ENCODE results near the gene SNRPA.
"Not testable (repeated sequence)": the region's sequence is repeated elsewhere in the genome, so short reads cannot be mapped to it uniquely, and the experiment has no call there.

Gene SNRPA

DNA sequence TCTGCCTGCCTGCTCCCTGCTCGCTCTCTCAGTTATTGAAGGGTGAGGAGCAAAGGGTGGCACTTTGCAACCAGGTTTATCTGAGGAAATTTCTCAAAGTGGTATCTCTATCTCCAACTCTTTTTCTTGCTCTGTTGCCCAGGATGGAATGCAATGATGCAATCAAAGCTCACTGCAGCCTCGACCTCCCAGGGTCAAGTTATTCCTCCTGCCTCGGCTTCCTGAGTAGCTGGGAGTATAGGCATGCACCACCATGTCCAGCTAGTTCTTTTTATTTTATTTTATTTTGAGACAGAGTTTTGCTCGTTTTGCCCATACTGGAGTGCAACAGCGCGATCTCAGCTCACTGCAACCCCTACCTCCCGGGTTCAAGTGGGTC, 5.6 kb upstream of the SNRPA start:
- DNase-seq (ENCODE audit: low read depth): peak; percentile 16

DNA sequence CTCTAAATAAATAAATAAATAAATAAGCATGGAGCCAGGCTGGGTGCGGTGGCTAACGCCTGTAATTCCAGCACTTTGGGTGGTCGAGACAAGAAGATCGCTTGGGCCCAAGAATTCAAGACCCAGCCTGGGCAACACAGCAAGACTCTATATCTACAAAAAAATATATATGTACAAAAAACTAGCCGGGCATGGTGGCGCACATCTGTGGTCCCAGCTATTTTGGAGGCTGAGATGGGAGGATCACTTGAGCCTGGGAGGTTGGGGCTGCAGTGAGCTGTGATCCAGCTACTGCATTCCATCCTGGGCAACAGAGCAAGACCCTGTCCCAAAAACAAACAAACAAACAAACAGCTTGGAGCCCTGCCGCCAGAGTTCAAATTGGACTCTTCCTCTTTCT, 3.5 kb upstream of the SNRPA start:
- no peak for DNase-seq (ENCODE audit: low read depth)

DNA sequence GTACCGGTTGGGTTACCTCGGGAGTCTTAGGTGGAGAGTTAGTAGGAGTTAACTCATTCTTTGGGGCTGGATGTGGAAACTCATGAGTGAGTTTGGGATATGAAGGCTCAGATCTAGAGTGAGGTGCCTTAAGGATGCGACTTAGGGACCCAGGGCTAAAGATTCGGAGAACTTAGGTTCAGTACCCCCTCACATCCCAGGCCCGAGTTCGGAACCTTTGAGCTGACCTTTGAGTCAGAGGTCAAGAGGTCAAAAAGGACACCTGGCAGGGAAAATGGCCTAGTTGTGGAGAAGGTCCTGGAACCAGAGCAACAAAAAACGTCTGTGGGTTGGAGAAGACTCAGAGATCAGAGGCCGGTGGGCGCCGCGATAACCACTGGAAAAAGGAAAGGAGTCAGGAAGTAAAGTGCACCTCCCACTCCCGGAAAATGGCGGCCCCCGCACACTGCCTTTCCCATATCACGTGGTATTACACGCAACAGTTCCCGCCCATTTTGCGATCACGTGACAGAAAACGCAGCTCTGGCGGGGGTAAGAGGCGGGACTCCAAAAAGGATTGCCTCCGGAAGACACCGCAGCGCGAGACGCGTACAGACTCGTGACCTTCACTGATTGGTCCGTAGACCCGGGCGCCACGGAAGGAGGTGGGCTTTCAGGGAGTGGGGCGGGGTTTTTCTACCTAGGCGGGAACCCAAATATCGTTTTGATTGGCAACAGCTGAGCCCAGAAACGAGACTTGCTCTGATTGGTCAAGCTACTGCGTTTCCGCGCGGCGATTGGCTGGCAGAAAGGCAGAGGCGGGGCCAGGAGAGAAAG, 737 bp upstream of the SNRPA start, which contains the start of gene ACTMAP:
Gene ACTMAP, minus strand, starts transcription at position 420 of the 816 bp plus-strand sequence. CDS start 674 bp downstream, outside the sequence.
- DNase-seq (ENCODE audit: low read depth): peak; percentile 99

DNA sequence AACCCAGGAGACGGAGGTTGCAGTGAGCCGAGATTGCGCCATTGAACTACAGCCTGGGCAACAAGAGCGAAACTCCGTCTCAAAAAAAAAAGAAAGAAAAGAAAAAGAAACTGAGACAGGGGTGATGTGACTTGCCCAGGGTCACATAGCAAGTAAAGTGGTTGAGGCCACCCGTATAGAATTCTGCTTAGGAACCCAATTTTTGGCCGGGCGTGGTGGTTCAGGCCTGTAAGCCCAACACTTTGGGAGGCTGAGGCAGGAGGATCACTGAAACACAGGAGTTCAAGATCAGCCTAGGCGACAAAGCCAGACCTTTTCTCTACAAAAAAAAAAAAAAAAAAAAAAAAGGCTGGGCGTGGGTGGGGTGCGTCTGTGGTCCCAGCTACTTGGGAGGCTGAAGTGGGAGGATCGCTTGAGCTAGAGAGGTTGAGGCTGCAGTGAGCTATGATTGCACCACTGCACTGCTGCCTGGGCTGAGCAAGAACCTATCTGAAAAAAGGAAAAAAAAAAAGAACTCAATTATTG, 1.3 kb downstream of the SNRPA start:
- no peak for DNase-seq (ENCODE audit: low read depth)

DNA sequence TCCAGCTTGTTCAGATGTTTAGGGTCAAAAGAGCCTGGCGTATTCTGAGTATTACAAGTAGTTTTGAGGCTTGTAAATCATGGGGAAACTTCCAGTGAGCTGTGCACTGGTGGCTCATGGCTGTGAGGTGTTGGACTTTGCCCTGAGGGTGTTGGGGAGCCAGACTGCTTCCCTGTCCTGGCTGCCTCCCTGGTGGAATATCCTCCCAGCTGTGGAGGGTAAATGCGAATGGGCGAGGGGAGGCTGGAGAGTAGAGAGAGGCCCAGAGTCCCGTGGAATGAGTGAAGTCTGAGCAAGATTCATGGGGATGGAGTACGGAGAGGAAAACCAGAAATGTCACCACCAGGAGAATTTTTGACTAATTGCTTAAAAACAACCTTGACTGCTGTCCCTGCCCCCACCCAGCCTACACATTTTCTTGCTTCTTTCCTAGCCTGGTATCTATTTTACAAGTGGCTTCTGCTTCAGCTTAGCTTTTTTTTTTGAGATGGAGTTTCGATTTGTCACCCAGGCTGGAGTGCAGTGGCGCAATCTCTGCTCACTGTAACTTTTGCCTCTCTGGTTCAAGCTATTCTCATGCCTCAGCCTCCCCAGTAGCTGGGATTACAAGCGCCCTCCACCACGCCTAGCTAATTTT, 3.7 kb downstream of the SNRPA start:
- no peak for DNase-seq (ENCODE audit: low read depth)

DNA sequence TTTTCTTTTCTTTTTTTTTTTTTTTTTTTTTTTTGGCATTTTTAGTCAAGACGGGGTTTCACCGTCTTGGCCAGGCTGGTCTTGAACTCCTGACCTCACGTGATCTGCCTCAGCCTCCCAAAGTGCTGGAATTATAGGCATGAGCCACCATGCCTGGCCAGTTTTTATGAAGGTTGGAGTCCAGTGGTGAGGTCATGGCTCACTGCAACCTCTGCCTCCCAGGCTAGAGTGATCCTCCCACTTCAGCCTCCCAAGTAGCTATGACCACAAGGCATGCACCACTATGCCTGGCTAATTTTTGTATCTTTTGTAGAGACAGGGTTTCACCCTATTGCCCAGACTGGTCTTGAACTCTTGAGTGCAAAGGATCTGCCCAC, 4.2 kb downstream of the SNRPA start:
- DNase-seq (ENCODE audit: low read depth): no peak

DNA sequence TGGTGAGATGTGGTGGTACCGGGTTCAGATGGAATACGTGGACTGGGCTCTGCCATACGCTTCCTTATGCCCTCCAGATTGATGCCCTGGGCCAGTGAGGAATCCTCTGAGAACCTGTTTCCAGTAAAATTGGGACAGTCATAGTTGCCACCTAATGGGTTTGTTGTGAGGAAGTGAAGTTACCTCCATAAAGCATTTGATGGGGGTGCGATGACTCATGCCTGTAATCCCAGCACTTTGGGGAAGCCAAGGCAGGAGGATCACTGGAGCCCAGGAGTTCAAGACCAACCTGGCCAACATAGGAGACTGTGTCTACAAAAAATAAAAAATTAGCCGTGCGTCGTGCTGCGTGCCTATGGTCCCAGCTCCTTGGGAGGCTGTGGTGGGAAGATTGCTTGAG, 4.8 kb downstream of the SNRPA start:
- no peak for DNase-seq (ENCODE audit: low read depth)

DNA sequence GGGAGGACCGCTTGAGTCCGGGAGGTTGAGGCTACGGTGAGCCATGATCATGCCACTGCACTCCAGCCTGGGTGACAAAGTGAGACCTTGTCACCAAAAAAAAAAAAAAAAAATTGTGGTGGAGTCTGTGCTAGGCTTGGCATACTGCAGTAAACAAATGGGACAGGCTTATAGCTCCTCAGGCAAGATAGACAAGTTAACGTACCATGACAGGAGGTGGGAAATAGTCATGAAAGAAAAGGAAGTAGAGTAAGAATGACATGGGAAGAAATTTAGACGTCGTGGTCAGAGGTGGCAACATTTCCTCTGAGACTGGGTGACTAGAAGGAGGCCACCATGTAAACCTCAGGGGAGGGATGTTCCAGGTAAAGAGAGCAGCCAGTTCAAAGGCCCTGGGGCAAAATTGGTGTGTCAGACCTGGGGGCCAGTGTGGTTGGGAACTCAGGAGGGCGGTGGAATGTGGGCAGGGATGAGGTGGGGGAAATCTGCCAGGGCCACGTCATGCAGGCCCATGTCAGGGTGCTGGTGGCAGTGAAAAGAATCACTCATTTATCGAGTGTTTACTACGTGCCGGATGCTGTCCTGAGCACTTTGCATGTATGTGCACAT, 5.6 kb downstream of the SNRPA start:
- no peak for DNase-seq (ENCODE audit: low read depth)

DNA sequence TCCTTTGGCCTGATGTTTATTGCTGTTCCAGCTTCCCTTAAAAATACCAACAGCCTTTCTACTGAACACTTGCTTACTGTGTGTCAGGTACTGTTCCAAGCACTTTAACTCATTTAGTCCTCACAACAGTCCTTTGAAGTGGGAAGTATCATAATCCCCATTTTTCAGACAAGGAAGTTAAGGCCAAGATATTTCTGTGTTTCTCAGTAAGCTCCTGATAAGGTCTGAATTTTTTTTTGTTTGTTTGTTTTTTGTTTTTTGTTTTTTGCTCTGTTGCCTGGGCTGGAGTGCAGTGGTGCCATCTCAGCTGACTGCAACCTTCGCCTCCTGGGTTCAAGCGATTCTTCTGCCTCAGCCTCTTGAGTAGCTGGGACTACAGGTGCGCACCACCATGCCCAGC, 7.5 kb downstream of the SNRPA start:
- no peak for DNase-seq (ENCODE audit: low read depth)

DNA sequence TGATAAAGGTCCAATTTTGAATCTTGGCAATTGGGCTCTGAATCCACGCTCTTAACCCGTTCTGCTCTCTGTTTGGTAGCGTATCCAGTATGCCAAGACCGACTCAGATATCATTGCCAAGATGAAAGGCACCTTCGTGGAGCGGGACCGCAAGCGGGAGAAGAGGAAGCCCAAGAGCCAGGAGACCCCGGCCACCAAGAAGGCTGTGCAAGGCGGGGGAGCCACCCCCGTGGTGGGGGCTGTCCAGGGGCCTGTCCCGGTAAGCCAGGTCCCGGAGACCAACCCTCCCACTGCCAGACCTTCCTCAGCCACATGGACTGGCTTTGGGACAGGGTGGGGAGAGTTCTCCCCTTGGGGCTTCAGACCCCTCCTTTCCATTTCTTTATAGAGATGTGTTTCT, 8.3 kb downstream of the SNRPA start:
- no peak for DNase-seq (ENCODE audit: low read depth)

DNA sequence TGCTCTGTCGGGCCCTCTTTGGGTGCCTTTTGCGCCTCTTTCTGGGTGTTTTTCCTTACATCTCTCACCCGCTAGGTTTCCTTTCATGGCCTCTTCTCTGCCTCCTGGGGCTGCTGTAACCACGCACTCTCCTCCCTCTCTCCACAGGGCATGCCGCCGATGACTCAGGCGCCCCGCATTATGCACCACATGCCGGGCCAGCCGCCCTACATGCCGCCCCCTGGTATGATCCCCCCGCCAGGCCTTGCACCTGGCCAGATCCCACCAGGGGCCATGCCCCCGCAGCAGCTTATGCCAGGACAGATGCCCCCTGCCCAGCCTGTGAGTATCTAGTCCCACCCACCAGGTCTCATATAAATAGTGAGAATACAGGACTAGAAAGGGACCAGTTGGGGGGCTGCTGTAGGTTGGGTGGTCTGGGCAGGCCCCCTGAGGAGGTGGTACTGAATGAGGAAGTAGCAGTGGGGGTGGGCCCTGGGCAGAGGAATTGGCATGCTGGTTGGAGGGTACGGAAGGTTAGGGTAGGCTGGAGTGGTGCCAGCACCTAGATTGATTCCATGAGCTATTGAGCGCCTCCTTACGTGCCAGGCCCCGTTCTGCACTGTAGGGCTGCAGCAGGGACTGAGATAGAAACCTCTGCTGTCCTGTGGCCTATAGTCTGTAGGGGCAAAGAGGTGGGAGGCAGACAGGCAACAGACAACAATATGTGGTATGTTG, 11.9 kb downstream of the SNRPA start:
- no peak for DNase-seq (ENCODE audit: low read depth)

DNA sequence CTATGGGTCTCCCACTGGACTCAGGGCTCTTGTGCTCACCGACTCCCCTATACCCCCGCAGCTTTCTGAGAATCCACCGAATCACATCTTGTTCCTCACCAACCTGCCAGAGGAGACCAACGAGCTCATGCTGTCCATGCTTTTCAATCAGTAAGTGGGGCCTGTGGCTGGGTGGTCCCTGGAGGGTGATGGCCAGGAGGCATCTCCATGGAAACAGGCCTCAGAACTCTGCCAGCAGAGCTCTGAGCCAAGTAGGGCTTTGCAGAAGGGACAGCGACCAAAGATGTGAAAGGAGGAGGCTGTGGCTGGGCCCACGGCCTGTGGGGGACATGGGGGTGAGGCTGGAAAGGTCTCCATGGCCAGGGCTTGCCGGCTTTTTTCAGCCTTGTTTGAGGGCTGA, 12.5 kb downstream of the SNRPA start:
- DNase-seq (ENCODE audit: low read depth): no peak

DNA sequence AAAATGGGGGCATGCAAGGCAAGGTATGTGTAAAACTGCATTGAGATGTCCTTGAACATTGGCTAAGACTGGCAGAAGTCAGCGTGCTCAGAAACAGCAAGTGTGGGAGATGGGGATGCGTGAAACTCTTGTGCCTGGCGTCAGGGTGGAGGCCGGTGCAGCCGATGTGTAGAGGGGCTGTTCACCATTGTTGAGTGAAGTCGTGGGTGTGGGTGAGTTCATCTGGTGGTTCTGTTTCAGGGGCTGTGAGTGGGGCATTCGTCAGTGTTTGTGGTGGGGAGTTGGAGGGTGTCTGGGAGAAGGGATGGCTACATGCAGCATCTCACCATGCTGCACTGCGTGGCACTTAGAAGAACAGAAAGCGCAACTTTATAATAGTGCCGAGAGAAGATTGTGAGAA, 13.0 kb downstream of the SNRPA start:
- DNase-seq (ENCODE audit: low read depth): no peak

DNA sequence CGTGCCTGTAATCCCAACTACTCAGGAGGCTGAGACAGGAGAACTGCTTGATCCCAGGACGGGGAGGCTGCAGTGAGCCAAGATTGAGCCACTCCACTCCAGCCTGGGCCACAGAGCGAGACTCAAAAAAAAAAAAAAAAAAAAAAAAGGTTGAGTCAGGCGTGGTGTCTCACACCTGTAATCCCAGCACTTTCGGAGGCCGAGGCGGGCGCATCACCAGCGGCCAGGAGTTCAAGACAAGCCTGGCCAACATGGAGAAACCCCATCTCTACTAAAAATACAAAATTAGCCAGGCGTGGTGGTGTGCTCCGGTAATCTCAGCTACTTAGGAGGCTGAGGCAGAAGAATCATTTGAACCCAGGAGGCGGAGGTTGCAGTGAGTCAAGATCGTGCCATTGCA, 15.4 kb downstream of the SNRPA start:
- DNase-seq (ENCODE audit: low read depth): not testable (repeated sequence)

DNA sequence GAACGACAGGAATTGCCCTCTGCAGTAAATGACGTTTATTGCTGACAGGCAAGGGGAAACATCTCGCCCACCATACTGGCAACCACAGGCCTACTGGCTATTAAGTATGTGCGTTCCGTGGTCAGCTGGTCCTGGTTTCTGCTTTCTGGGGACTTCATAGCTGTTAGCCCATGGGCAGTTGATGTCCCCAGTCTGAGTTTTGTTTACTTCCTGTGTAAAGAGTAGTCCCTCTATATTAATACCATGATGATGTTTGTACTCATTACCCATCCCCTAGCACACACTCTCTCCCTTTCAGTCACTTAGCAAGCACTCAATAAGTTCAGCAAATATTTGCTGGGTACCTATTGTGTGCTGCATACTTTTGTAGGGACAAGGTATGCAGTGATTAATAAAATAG, 17.9 kb downstream of the SNRPA start:
- DNase-seq (ENCODE audit: low read depth): no peak

DNA sequence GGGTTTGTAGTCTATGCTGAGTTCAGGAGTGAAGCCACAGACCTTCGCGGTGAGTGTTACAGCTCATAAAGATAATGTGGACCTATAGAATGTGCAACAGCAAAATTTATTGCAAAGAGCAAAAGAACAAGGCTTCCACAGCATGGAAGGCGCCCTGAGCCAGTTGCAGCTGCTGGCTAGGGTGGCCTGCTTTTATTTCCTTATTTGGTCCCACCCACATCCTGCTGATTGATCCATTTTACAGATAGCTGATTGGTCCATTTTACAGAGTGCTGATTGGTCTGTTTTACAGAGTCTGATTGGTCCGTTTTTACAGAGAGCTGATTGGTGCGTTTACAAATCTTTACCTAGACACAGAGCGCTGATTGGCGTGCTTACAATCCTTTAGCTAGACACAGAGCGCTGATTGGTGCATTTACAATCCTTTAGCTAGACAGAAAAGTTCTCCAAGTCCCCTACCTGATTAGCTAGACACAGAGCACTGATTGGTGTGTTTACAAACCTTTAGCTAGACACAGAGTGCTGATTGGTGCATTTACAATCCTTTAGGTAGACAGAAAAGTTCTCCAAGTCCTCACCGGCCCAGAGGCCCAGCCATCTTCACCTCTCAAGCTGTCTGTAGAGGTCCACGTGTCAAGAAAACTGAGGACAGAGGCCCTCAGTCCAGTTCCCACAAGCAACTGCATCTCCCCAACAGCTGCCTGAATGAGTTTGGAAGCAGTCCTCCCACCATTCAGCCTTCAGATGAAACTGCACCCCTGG, 20.3 kb downstream of the SNRPA start:
- DNase-seq (ENCODE audit: low read depth): not testable (repeated sequence)

DNA sequence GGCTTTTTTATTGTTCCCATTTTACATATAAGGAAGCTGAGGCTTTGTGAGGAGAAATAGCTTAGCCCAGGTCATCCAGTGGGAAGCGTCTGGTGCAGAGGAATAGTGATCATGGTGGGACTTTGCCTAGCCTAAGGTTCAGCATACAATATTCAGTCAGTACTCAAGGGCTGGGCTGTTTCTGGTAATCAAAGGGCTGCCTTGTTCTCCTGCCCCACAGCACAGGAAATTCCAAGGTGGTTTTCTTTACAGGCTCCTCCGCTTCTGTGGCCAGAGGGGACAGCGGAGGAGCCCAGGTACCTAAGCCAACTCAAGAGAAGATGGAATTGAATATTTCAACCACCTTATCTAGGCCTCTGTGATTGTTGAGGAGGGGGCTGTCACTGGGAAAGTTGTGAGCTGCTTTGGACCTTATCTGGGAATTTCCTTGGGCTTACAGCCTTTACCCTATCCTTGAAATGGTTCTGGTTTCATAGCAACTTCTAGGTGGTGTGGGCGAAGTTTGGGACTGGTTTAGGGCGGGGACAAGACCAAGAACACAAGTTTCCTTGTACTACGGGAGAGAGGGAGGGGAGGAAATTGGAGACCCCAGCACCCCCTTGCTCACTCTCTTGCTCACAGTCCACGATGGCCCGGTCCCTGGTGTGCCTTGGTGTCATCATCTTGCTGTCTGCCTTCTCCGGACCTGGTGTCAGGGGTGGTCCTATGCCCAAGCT, 24.1 kb downstream of the SNRPA start, which contains the start of gene MIA:
Gene MIA, plus strand, starts transcription at position 606 of the 716 bp plus-strand sequence. Its CDS starts 22 bp downstream, at position 628.
- no peak for DNase-seq (ENCODE audit: low read depth)

DNA sequence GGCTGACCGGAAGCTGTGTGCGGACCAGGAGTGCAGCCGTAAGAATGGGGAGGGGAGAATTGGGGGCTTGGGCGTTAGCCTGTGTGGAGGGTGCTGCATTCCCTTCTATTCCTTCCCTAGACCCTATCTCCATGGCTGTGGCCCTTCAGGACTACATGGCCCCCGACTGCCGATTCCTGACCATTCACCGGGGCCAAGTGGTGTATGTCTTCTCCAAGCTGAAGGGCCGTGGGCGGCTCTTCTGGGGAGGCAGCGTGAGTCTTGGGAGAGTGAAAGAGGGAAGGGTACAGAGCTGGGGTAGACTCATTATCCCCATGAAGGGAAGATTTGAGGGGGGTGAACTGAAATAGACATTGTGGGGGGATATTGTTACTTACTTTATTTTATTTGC, 24.6 kb downstream of the SNRPA start:
- DNase-seq (ENCODE audit: low read depth): no peak

DNA sequence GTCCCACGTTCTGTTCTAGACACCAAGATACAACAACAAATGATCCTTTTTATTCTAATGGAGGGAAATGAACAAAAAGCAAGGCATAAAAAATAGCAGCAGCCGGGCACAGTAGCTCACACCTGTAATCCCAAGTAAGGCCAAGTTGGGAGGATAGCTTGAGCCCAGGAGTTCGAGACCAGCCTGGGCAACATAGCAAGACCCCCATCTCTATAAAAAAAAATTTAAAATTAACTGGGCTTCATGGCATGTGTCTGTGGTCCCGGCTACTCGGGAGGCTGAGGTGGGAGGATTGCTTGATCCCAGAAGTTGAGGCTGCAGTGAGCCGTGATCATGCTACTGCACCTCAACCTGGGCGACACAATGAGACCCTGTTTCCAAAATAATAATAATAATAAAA, 25.4 kb downstream of the SNRPA start:
- no peak for DNase-seq (ENCODE audit: low read depth)

DNA sequence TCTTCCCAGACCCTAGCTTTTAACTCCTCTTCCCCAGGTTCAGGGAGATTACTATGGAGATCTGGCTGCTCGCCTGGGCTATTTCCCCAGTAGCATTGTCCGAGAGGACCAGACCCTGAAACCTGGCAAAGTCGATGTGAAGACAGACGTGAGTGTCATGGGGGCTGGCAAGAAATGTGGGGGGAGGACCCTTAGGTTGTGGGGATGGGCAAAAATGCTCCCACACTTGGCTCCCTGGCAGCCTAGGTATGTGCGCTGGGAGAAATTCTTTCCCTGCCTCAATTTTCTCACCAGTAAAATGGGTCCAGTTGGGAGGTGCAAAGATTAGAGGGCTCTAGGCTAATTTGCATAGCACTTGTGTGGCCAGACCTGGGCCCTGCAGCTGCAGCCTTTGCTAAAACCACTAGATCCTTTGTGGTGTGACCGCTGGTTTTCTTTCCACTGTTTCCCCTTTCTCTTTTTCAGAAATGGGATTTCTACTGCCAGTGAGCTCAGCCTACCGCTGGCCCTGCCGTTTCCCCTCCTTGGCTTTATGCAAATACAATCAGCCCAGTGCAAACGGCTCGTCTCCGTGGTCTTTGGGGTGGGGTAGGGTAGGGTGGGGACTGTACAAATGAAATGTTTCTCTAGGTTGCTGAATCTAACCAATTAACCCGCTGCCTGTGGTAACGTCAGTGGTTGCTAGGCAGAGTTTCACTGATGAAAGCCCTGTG, 26.1 kb downstream of the SNRPA start:
- peak; percentile 90 for DNase-seq (ENCODE audit: low read depth)
